Neural crest cell (in vitro differentiated cells): ENCODE results near the gene TEX13A. TPM values are rescaled to one million over a fixed set of nuclear protein-coding genes. Genes with fewer than 3 reads are reported as not detected.

Experiments used
- DNase-seq: peaks from one replicate; pipeline ENCODE4 v3.0.0; 2021; ENCODE audit warnings: low read depth, mixed read lengths, low spot score
- H3K27ac Mint-ChIP-seq: one replicate; pipeline ENCODE4 v1.8.0; 2021; ENCODE audit warnings: mild to moderate bottlenecking, mixed read lengths; ENCODE audit not compliant: unreplicated experiment
- H3K27me3 Mint-ChIP-seq: 2 replicates; pipeline ENCODE4 v1.8.0; 2021; ENCODE audit warnings: low read depth, mild to moderate bottlenecking, mixed read lengths
- H3K36me3 Mint-ChIP-seq: 2 replicates; pipeline ENCODE4 v1.8.0; 2021; ENCODE audit warnings: low read depth, mild to moderate bottlenecking, mixed read lengths
- H3K4me1 Mint-ChIP-seq: 2 replicates; pipeline ENCODE4 v1.8.0; 2021; ENCODE audit warnings: mixed read lengths
- H3K4me3 Mint-ChIP-seq: one replicate; pipeline ENCODE4 v1.8.0; 2021; ENCODE audit warnings: mild to moderate bottlenecking, mixed read lengths
- H3K9me3 Mint-ChIP-seq: 2 replicates; pipeline ENCODE4 v1.8.0; 2021; ENCODE audit warnings: mixed read lengths
- long read RNA-seq: library from polyadenylated mRNA; unstranded; transcript quantifications from one replicate; pipeline ENCODE4 v2.0.0, GENCODE V29; 2020
- total RNA-seq: library from RNA; stranded (reverse); gene quantifications from 2 replicates; pipeline ENCODE4 v1.2.1, GENCODE V29; 2021
- TF ChIP-seq, protein P1 (sequence below): fragments of 200-600 bp; sonication (generic); conservative IDR thresholded peaks from 2 replicates; pipeline ENCODE4 v1.5.0; 2021; ENCODE audit warnings: antibody characterized with exemption, mild to moderate bottlenecking

Gene TEX13A, protein sequence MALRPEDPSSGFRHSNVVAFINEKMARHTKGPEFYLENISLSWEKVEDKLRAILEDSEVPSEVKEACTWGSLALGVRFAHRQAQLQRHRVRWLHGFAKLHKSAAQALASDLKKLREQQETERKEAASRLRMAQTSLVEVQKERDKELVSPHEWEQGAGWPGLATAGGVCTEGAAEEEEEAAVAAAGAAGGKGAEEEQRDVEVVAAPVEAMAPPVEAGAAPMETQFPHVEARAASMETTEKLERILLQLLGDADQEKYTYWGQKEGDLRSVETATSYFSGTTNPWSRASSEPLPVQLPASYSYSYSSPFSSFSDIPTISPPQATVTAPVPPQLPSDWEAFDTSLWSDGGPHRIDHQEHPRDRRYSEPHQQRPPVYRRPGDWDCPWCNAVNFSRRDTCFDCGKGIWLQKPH
- total RNA-seq = not detected in 2 replicates
- long read RNA-seq = 0 reads

DNA sequence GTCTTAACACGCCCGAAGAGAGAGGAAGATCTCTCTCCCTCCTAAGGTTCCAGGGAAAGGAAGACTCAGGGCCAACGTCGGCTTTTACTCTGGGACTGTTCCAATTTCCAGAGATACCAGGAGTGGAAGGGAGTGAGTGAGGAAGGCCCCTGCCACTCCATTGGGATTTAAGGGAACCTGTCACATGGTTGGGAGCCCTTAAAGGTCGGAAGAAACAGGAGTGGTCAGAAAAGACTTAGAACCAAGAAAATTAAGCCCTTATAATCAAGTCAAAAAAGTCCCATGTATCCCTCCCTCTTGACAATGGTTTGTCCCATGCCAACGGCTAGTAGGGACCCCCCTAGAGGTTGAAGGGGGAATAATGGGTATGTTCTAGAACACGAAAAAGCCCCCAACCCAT is at the start of gene TEX13A:
Gene TEX13A (minus strand): TSS at position 59 of the 400 bp plus-strand sequence. CDS start 297 bp downstream, outside the sequence.
- Mint-ChIP-seq H3K4me1 (no peaks in the 10 kb centered on the region), H3K36me3 (peaks cover 5% of the 10 kb centered on the region), H3K27ac (no peak within 1 kb of the TSS), H3K27me3 (no peaks in the 10 kb centered on the region), H3K9me3 (peaks cover 19% of the 10 kb centered on the region), H3K4me3 (no peak within 1 kb of the TSS)
- TF ChIP-seq, protein P1, sequence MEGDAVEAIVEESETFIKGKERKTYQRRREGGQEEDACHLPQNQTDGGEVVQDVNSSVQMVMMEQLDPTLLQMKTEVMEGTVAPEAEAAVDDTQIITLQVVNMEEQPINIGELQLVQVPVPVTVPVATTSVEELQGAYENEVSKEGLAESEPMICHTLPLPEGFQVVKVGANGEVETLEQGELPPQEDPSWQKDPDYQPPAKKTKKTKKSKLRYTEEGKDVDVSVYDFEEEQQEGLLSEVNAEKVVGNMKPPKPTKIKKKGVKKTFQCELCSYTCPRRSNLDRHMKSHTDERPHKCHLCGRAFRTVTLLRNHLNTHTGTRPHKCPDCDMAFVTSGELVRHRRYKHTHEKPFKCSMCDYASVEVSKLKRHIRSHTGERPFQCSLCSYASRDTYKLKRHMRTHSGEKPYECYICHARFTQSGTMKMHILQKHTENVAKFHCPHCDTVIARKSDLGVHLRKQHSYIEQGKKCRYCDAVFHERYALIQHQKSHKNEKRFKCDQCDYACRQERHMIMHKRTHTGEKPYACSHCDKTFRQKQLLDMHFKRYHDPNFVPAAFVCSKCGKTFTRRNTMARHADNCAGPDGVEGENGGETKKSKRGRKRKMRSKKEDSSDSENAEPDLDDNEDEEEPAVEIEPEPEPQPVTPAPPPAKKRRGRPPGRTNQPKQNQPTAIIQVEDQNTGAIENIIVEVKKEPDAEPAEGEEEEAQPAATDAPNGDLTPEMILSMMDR = no peak
- DNase-seq = no peak

DNA sequence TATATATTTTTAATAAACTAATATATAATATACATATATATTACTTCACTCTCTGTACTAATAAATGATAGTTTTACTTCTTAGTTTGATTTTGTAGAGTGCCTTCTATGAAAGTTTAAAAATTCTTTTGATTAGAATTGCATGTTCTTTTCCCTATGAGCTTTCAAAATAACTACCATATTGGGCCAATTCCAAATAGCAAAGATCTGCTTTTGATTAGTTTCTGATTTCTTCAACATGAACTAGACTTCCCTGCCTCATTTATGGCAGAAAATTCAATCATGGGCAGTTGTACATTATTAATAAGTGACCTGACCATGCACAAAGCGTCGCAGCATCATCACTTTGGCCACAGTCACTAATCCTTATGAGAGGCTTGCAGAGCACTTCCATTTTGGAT is 48.9 kb upstream of the TEX13A start:
- no peak overlapping the region for H3K4me3 Mint-ChIP-seq
- DNase-seq = no peak
- H3K4me1 Mint-ChIP-seq = no peaks in the 10 kb centered on the region
- H3K27me3 Mint-ChIP-seq = no peaks in the 10 kb centered on the region
- TF ChIP-seq, protein P1 = no peak
- no peaks in the 10 kb centered on the region for H3K36me3 Mint-ChIP-seq
- no peak overlapping the region for H3K27ac Mint-ChIP-seq
- peaks cover 3% of the 10 kb centered on the region for H3K9me3 Mint-ChIP-seq

DNA sequence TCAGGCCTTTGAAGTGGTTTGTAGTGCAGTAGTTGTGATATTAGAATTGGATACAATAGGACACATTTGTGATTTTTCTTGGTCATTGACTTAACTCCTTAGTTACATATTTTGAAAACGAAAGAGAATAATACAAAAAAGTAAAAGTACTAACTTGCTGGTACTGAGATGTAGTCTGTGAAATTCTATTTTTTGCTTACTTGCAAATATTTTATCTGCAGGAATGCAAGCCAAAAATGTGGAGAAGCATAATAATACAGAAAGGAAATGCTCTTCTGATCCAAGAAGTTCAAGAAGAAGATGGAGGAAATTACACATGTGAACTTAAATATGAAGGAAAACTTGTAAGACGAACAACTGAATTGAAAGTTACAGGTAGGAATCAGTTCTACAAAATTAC is 46.7 kb upstream of the TEX13A start:
- DNase-seq = no peak
- Mint-ChIP-seq H3K9me3 (peaks cover 9% of the 10 kb centered on the region), H3K27ac (no peak overlapping the region), H3K4me3 (no peak overlapping the region), H3K4me1 (no peaks in the 10 kb centered on the region), H3K27me3 (no peaks in the 10 kb centered on the region), H3K36me3 (no peaks in the 10 kb centered on the region)
- TF ChIP-seq, protein P1 = no peak

DNA sequence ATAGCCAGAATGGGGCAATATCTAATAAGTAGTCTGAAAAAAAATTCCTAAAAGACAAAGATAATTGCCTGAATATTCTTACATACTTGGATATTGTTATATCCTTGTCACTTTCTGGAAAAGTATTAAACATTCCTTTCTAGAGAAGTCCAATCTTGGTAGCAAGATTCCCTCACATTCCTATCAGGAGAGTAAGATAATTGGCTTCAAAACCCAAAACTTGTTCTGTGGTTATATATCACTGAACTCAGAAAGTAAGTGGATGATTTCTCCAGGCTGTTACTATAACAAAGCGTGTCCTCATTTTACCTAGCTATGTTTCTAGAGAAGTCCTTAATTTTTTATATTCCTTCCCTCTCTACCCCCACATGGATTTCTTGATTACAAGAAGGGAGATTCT is 46.0 kb upstream of the TEX13A start:
- H3K27ac Mint-ChIP-seq = no peak overlapping the region

GRCh38 chrX:105265093-105265492 is 44.6 kb upstream of the TEX13A start:
- Mint-ChIP-seq H3K27ac (no peak overlapping the region), H3K4me1 (no peaks in the 10 kb centered on the region), H3K27me3 (no peaks in the 10 kb centered on the region), H3K4me3 (no peak overlapping the region), H3K9me3 (peaks cover 9% of the 10 kb centered on the region), H3K36me3 (no peaks in the 10 kb centered on the region)
- DNase-seq = no peak
- TF ChIP-seq, protein P1 = no peak

More for the DNA sequence above, 46.0 kb upstream of the TEX13A start:
- H3K4me3 Mint-ChIP-seq = no peak overlapping the region
- no peak for DNase-seq
- TF ChIP-seq, protein P1 = no peak
- H3K36me3 Mint-ChIP-seq = no peaks in the 10 kb centered on the region
- H3K27me3 Mint-ChIP-seq = no peaks in the 10 kb centered on the region
- H3K9me3 Mint-ChIP-seq = peaks cover 9% of the 10 kb centered on the region
- H3K4me1 Mint-ChIP-seq = no peaks in the 10 kb centered on the region
